Measurements from ENCODE around the gene INPP5A. TPM values are rescaled to one million over a fixed set of nuclear protein-coding genes. Genes with fewer than 3 reads are reported as not detected.

Gene INPP5A
- total and polyA plus RNA-seq, 10 of the 15 experiments (the other 5 are each of a cell fraction or from before 2014, with no cell fraction given), result 0.52 to 15.0 (median 6.3) TPM

GRCh38 chr10:132705173-132705572 lies 167.6 kb downstream of the INPP5A start:
- in situ Hi-C loops (cut with MboI), result no loop called here
- intact Hi-C loops (cut with micrococcal nuclease; ENCODE audit: unreplicated experiment), result no loop called here
- BruUV-seq (replicated peaks), result no TSS peak
- 83% methylated on average over 15 of the region's 15 CpGs for WGBS (ENCODE audit: insufficient coverage, insufficient replicate concordance, low lambda C conversion rate, missing lambda C conversion rate)
- ChIA-PET SMC1A (ENCODE audit: uncharacterized antibody, unreplicated experiment) (no interaction called here), CTCF (no interaction called here), RAD21 (ENCODE audit: unreplicated experiment) (no interaction called here), POLR2A (no interaction called here)
- no peak overlapping the region for H3K4me2 ChIP-seq (ENCODE audit: control insufficient read depth, insufficient read depth)
- H3K9me3 ChIP-seq (replicated peaks; ENCODE audit: control insufficient read depth, insufficient read depth, low read length), result peaks cover 8% of the 10 kb centered on the region; the same call in 1 of the 3 replicates
- TF ChIP-seq STAT3 (IDR thresholded peaks at IDR 0.05; ENCODE audit: low read depth, low read length) (no peak), ATF2 (IDR thresholded peaks at IDR 0.05; ENCODE audit: low read length) (no peak), KDM1A (IDR thresholded peaks at IDR 0.05; ENCODE audit: borderline replicate concordance) (no peak), NR2C1 (IDR thresholded peaks at IDR 0.05) (no peak), KAT2A (conservative IDR thresholded peaks at IDR 0.05; ENCODE audit: control insufficient read depth, low read depth, low read length) (no peak), ZNF24 (IDR thresholded peaks at IDR 0.05) (no peak), CBX3 (IDR thresholded peaks at IDR 0.05; ENCODE audit: borderline replicate concordance, low read depth) (no peak), SMAD5 (IDR thresholded peaks at IDR 0.05; ENCODE audit: low read depth) (no peak), SUZ12 (IDR thresholded peaks at IDR 0.05; ENCODE audit: unreplicated experiment) (no peak), ZNF384 (IDR thresholded peaks at IDR 0.05; ENCODE audit: borderline replicate concordance, low read depth, low read length) (no peak), ATF7 (IDR thresholded peaks at IDR 0.05; ENCODE audit: low read depth) (no peak), CEBPZ (IDR thresholded peaks at IDR 0.05; ENCODE audit: low read depth, low read length) (no peak), TBL1XR1 (IDR thresholded peaks at IDR 0.05; ENCODE audit: low read depth, low read length) (no peak), MYB (IDR thresholded peaks at IDR 0.05; ENCODE audit: borderline replicate concordance, low read depth, low read length) (no peak), NFXL1 (IDR thresholded peaks at IDR 0.05; ENCODE audit: borderline replicate concordance) (no peak)
- H3K27me3 ChIP-seq (replicated peaks in 1 of 2; ENCODE audit: control insufficient read depth in 2 of 2, insufficient read depth in 2 of 2, low read length in 1 of 2), result no peaks in the 10 kb centered on the region
- H4K20me1 ChIP-seq (ENCODE audit: control insufficient read depth, insufficient read depth), result no peaks in the 10 kb centered on the region
- FAIRE-seq (no peak), ATAC-seq (no peak), DNase-seq (ENCODE audit: low read depth, low spot score) (no peak)
- H3K4me1 ChIP-seq (ENCODE audit: control insufficient read depth, insufficient read depth, low read length), result no peaks in the 10 kb centered on the region
- H3K79me2 ChIP-seq (ENCODE audit: control insufficient read depth, insufficient read depth, low read length), result no peaks in the 10 kb centered on the region
- H3K4me3 ChIP-seq, result no peak overlapping the region
- H2AFZ ChIP-seq (ENCODE audit: control insufficient read depth, low read depth, low read length), result no peak overlapping the region
- H3K9ac ChIP-seq (ENCODE audit: control insufficient read depth, insufficient read depth, low read length), result no peak overlapping the region
- peaks cover 0 to 3% of the 10 kb centered on the region in 2 experiments; a peak in 2 of 4 replicates for H3K36me3 ChIP-seq (ENCODE audit: control insufficient read depth in 2 of 2, insufficient read depth in 2 of 2, low read length in 1 of 2)
- H3K27ac ChIP-seq (ENCODE audit: control insufficient read depth, insufficient read depth), result no peak overlapping the region

All from GM12878 (cell line).